GM13977 (cell line): Measurements from ENCODE around the gene PCDH15.

Experiments used
- DNase-seq: peaks from one replicate; pipeline ENCODE4 v3.0.0; 2012; ENCODE audit warnings: low spot score
- in situ Hi-C: fragments of 300-500 bp; cut with MboI; formaldehyde crosslinking; loops from one replicate; pipeline ENCODE4 v1.12.0; 2022; ENCODE audit warnings: low sequenced_read_pairs, low pct_unique_long_range_greater_than_20kb, mixed read lengths, inconsistent platforms; ENCODE audit not compliant: unreplicated experiment
- TF ChIP-seq, protein P1 (sequence below): IDR thresholded peaks from 2 replicates; pipeline ENCODE4 v1.5.1; 2012; ENCODE audit warnings: mild to moderate bottlenecking, control low read depth; ENCODE audit not compliant: insufficient read depth; ENCODE audit errors: extremely low read depth, missing control alignments

PCDH15 gene

DNA sequence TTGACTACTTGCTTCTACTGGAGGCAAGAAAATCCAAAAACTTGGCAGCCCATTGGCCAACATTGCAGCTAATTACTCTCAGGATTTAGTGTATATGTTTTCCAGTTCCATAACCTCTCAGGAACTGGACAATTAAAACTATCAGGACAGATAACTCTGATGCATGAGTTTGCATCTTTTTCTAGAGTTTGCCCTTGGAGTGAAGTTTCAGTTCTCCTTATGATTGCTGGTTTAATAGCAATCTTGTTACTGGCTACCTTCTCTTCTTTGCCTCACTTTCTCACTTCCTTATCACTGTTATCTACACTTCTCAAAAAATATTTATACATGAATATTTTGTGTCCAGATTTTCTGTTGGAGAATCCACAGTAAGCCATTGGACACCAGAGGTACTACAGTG lies 735.9 kb downstream of the PCDH15 start:
- in situ Hi-C loops = no loop called here
- DNase-seq = no peak

DNA sequence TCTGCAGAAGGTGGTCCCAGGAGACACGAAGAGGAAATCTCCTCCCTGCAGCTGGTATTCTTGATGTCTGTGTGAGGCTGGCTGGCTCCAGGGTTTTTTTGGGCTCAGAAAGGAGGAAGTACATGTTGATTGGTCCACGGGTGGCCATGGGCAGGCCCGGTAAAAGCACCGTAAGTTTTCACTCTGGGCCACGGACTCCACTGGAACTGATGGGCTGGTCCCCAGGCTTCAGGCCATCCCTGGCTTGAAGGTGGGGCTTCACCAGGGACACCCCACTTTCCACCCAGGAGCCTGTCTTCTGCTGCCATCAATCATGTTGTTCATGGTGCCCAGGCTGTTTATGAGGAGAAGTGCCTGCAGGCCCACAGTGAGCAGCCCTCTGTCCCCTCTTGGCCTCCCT lies 736.8 kb downstream of the PCDH15 start:
- TF ChIP-seq, protein P1, sequence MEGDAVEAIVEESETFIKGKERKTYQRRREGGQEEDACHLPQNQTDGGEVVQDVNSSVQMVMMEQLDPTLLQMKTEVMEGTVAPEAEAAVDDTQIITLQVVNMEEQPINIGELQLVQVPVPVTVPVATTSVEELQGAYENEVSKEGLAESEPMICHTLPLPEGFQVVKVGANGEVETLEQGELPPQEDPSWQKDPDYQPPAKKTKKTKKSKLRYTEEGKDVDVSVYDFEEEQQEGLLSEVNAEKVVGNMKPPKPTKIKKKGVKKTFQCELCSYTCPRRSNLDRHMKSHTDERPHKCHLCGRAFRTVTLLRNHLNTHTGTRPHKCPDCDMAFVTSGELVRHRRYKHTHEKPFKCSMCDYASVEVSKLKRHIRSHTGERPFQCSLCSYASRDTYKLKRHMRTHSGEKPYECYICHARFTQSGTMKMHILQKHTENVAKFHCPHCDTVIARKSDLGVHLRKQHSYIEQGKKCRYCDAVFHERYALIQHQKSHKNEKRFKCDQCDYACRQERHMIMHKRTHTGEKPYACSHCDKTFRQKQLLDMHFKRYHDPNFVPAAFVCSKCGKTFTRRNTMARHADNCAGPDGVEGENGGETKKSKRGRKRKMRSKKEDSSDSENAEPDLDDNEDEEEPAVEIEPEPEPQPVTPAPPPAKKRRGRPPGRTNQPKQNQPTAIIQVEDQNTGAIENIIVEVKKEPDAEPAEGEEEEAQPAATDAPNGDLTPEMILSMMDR = no peak
- DNase-seq = no peak
- in situ Hi-C loops = no loop called here

More for the DNA sequence above, 735.9 kb downstream of the PCDH15 start:
- TF ChIP-seq, protein P1 = no peak

DNA sequence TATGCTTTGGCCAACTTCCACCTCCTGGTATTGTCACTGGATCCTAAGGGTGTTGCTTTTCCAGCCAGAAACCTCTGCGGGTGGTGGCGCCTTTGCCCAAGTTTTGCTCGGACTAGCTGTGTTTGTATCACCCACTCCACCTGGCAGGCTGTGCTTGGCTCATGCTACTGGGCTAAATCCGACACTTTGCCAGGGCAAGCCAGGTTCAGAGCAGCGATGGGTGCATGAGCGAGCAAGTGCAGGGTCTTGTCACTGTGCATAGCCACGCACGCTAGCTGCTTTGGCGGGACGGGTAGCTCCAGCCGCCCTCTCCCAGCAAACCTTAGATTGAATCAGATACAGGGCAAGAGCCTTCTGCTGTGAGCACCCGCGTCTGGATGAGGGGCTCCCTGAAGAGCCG lies 737.5 kb downstream of the PCDH15 start:
- no peak for DNase-seq
- in situ Hi-C loops = no loop called here
- TF ChIP-seq, protein P1 = no peak

DNA sequence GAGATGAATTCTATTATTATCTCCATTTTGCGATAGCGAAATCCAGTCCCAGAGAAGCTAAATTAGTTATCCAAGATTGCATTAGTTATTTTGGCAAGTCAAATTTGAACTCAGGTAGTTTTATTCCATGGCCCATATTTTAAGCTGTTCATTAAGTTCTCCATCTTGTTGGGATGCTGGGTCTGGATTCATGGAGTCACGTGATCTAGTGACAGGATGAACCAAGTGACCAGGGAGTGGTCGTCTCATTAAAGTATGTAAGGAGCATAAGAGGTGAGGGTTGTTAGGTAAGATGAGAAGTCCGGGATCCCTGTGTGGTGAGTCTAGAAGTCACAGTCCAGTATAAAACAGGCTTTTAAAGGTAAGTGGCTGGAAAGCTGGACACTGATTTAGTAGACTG lies 740.5 kb downstream of the PCDH15 start:
- DNase-seq = no peak
- in situ Hi-C loops = no loop called here

DNA sequence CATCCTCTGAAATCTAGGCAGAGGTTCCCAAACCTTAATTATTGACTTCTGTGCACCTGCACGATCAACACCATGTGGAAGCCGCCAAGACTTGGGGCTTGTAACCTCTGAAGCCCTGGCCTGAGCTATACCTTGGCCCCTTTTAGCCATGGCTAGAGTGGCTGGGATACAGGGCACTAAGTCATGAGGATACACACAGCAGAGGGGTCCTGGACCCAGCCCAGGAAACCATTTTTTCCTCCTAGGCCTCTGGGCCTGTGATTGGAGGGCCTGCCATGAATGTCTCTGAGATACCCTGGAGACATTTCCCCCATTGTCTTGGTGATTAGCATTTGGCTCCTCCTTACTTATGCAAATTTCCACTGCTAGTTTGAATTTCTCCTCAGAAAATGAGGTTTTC lies 743.7 kb downstream of the PCDH15 start:
- TF ChIP-seq, protein P1 = no peak
- in situ Hi-C loops = no loop called here
- no peak for DNase-seq

More for the DNA sequence above, 740.5 kb downstream of the PCDH15 start:
- TF ChIP-seq, protein P1 = no peak

DNA sequence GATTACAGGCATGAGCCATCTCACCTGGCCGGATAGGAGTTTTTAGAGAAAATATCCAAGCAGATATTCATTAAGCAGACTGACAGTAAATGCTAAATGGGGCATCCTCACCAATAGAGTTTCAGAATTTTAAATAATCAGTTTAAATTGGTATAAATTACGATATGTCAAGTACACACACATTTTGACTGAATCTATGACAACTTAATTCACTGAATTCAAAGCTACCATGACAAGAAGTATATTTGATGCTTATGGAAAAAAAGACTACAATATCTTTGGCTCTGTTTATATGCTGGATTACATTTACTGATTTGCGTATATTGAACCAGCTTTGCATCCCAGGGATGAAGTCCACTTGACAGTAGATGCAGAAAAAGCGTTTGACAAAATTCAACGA lies 774.7 kb downstream of the PCDH15 start:
- DNase-seq = no peak
- TF ChIP-seq, protein P1 = no peak
- in situ Hi-C loops = no loop called here

DNA sequence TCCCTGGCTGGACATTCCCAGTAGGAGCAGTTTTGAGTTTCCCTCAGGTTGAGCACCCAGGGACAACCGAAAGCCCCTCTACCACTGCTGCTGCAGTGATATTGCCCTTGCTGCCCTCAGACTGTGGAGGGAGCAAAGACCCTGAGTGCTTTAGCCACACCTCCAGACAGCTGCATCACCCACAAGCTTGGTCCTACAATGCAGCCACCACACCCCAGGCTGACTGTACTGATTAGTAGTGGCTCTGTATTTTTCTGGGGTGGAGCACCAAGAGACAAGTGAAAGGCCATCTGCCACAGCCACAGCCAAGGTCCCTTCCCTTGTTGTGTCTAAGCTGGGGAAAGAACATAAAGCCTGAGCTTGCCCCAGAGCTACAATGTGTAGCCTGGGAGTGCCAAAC lies 789.9 kb downstream of the PCDH15 start:
- TF ChIP-seq, protein P1 = no peak
- DNase-seq = no peak
- in situ Hi-C loops = no loop called here
